ENCODE results near the gene ZBTB7C. TPM values are rescaled to one million over a fixed set of nuclear protein-coding genes. Genes with fewer than 3 reads are reported as not detected.

Gene ZBTB7C
- total and polyA plus RNA-seq, 2 of the 4 experiments (the other 2 are of a cell fraction): not detected

- H4K5ac ChIP-seq (ENCODE audit: low read depth, low read length): no peak overlapping the region
- no peak overlapping the region for H3K9ac ChIP-seq (ENCODE audit: low read depth, low read length)
- POLR2A ChIA-PET (ENCODE audit: unreplicated experiment): no interaction called here
- no TSS peak for BruUV-seq (replicated peaks)
- DNase-seq (no peak), ATAC-seq (ENCODE audit: low read depth) (no peak)
- H2AK9ac ChIP-seq (replicated peaks; ENCODE audit: low read depth, low read length, poor library complexity): no peak overlapping the region
- no peak overlapping the region for H2BK15ac ChIP-seq (ENCODE audit: low read depth, low read length)
- dilution Hi-C loops (cut with HindIII; ENCODE audit: low sequenced_read_pairs, unreplicated experiment) (no loop called here), intact Hi-C loops (cut with micrococcal nuclease) (no loop called here), in situ Hi-C loops (cut with MboI; ENCODE audit: low sequenced_read_pairs) (no loop called here)
- no peaks in the 10 kb centered on the region for H3K9me1 ChIP-seq (ENCODE audit: insufficient read depth, low read length)
- H4K20me1 ChIP-seq (ENCODE audit: insufficient read depth, low read length): no peaks in the 10 kb centered on the region
- H3K27ac ChIP-seq (ENCODE audit: insufficient read depth, low read length): no peak overlapping the region
- H3K23ac ChIP-seq (ENCODE audit: low read depth, low read length): no peak overlapping the region
- no peak overlapping the region for H3K18ac ChIP-seq (ENCODE audit: low read depth, low read length)
- H3K4me1 ChIP-seq (ENCODE audit: control insufficient read depth, insufficient read depth, low read length): no peaks in the 10 kb centered on the region
- no peak overlapping the region for H3K56ac ChIP-seq (ENCODE audit: extremely low read depth, insufficient read depth, low read length)
- no peak overlapping the region for H4K91ac ChIP-seq (ENCODE audit: insufficient read depth, low read depth, low read length)
- no peak overlapping the region for H2BK5ac ChIP-seq (ENCODE audit: low read depth, low read length, poor library complexity, severe bottlenecking)
- no peaks in the 10 kb centered on the region for H3K79me1 ChIP-seq (ENCODE audit: low read depth in 1 of 2, low read length in 2 of 2)
- no peaks in the 10 kb centered on the region; the same call in 1 of the 2 replicates for H3K27me3 ChIP-seq (ENCODE audit: control insufficient read depth, insufficient read depth, low read length)
- no peak overlapping the region for H3K4me3 ChIP-seq (ENCODE audit: insufficient read depth, low read depth, low read length)
- 57% methylated on average over 2 of the region's 11 CpGs; no CpG with 5 or more reads in 1 of the 2 experiments for WGBS, 2 experiments (ENCODE audit: extremely low coverage in 2 of 2, insufficient read length in 1 of 2)
- no peak overlapping the region for H2BK20ac ChIP-seq (ENCODE audit: low read depth, low read length)
- CTCF ChIA-PET: no interaction called here
- no peak overlapping the region for H2AK5ac ChIP-seq (ENCODE audit: low read depth, low read length)
- TF ChIP-seq CEBPB (IDR thresholded peaks at IDR 0.05; ENCODE audit: low read depth, low read length) (no peak), MAFK (IDR thresholded peaks at IDR 0.05; ENCODE audit: low read depth, low read length) (peak; percentile 97), MXI1 (IDR thresholded peaks at IDR 0.05; ENCODE audit: borderline replicate concordance, low read depth, low read length) (no peak)
- H3K9me3 ChIP-seq (ENCODE audit: control insufficient read depth, insufficient read depth, low read length): no peaks in the 10 kb centered on the region
- H2BK120ac ChIP-seq (ENCODE audit: low read depth, low read length): no peak overlapping the region
- no peak overlapping the region for H2AFZ ChIP-seq (replicated peaks; ENCODE audit: low read length, poor library complexity)
- no peak overlapping the region for H4K8ac ChIP-seq (ENCODE audit: low read depth in 2 of 2, low read length in 2 of 2)
- no peak overlapping the region for H3K4me2 ChIP-seq (ENCODE audit: low read depth, low read length)
- no peak overlapping the region for H3K4ac ChIP-seq (ENCODE audit: low read depth, low read length)
- H3K14ac ChIP-seq (replicated peaks; ENCODE audit: low read depth, low read length): no peak overlapping the region
- H3K36me3 ChIP-seq (ENCODE audit: control insufficient read depth, insufficient read depth, low read length): no peaks in the 10 kb centered on the region
Observed at GRCh38 chr18:48263914-48264902, 145.0 kb downstream of the ZBTB7C start.
